ENCODE measurements around the gene GRK7. TPM values are rescaled to one million over a fixed set of nuclear protein-coding genes. Genes with fewer than 3 reads are reported as not detected.
"Not testable (repeated sequence)": the region's sequence is repeated elsewhere in the genome, so short reads cannot be mapped to it uniquely, and the experiment has no call there.

GRK7 gene
- total and polyA plus RNA-seq, 12 donors, result 0.03 to 0.07 TPM; not detected in 10

DNA sequence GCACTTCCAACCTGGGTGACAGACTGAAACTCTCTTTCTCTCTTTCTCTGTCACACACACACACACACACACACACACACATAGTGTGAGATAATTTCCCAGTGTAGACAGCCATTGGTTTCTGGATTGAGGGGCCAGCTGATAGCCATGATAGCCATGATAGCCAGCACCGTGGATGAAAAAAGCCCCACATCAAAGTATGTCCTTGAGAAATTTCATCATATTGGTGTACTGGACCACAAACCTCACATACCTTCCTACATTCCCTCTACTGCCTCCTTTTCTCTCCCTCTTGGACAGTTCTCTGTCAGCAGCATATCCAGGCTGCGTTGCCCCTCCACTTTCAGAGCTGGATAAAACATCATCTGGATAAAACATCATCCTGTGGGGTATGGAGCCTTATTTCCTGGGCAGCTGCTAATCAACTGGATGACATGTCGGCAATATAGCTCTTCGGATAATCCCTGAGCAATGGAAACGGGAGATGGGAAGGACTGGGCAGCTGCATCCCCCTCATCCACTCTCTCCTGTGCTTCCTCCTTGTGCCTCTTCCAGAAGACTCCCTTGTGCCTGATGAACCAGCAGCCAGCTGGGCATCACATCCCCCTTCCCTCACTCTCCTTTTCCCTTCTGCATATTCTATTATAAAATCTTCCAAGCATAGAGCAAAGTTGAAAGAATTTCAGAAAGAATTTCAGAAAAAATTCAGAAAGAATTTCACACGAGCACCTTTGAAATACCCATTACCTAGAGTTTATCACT is 39.3 kb downstream of the GRK7 start:
- no peaks in the 10 kb centered on the region for H3K27me3 ChIP-seq
- WGBS, 2 donors, result 52 to 56% methylated on average over 6 of the region's 6 CpGs
- no peak overlapping the region for H3K27ac ChIP-seq
- H3K9me3 ChIP-seq, result peaks cover 0 to 14% (median 0%) of the 10 kb centered on the region in 11 donors
- TF ChIP-seq, protein P1, sequence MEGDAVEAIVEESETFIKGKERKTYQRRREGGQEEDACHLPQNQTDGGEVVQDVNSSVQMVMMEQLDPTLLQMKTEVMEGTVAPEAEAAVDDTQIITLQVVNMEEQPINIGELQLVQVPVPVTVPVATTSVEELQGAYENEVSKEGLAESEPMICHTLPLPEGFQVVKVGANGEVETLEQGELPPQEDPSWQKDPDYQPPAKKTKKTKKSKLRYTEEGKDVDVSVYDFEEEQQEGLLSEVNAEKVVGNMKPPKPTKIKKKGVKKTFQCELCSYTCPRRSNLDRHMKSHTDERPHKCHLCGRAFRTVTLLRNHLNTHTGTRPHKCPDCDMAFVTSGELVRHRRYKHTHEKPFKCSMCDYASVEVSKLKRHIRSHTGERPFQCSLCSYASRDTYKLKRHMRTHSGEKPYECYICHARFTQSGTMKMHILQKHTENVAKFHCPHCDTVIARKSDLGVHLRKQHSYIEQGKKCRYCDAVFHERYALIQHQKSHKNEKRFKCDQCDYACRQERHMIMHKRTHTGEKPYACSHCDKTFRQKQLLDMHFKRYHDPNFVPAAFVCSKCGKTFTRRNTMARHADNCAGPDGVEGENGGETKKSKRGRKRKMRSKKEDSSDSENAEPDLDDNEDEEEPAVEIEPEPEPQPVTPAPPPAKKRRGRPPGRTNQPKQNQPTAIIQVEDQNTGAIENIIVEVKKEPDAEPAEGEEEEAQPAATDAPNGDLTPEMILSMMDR (IDR thresholded peaks at IDR 0.05), result no peak
- H3K4me3 ChIP-seq, result no peak overlapping the region
- peaks cover 5 to 14% (median 14%) of the 10 kb centered on the region in 9 donors for H3K4me1 ChIP-seq
- H3K36me3 ChIP-seq, result no peaks in the 10 kb centered on the region
- ATAC-seq (no peak), DNase-seq (no peak)
- intact Hi-C loops (cut with DNase I), result no loop called here

DNA sequence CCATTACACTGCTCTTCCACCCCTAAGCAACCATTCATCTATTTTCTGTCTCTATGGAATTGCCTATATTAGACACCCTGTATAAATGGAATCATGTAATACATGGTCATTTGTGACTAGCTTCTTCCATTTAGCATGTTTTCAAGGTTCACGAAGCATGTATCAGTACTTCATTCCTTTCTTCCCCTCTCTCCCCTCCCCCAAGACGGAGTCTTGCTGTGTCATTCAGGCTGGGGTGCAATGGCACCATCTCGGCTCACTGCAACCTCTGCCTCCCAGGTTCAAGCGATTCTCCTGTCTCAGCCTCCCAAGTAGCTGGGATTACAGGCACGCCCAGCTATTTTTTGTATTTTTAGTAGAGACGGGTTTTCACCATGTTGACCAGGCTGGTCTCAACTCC is 40.3 kb downstream of the GRK7 start:
- H3K9me3 ChIP-seq, result peaks cover 0 to 14% (median 0%) of the 10 kb centered on the region in 11 donors
- H3K27me3 ChIP-seq; H3K4me1 ChIP-seq; intact Hi-C loops (cut with DNase I); ATAC-seq; H3K4me3 ChIP-seq; H3K27ac ChIP-seq; DNase-seq; H3K36me3 ChIP-seq: not testable (repeated sequence)
- 92 to 94% methylated on average over 6 of the region's 6 CpGs for WGBS, 2 donors

- WGBS, 2 donors, result 97 to 99% methylated on average over 2 of the region's 2 CpGs
- no peak for ATAC-seq
These were observed 41.2 kb downstream of the GRK7 start for GRCh38 chr3:141804447-141804777.

GRCh38 chr3:141804778-141805639 is 41.8 kb downstream of the GRK7 start:
- no peak for ATAC-seq
- H3K27me3 ChIP-seq, result no peaks in the 10 kb centered on the region
- DNase-seq, result no peak
- no peaks in the 10 kb centered on the region for H3K4me1 ChIP-seq
- WGBS, 2 donors, result 93 to 94% methylated on average over 18 of the region's 18 CpGs
- intact Hi-C loops (cut with DNase I), result no loop called here
- H3K36me3 ChIP-seq, result no peaks in the 10 kb centered on the region
- no peak overlapping the region for H3K27ac ChIP-seq
- H3K4me3 ChIP-seq, result no peak overlapping the region
- TF ChIP-seq, protein P1 (IDR thresholded peaks at IDR 0.05), result no peak
- peaks cover 0 to 14% (median 0%) of the 10 kb centered on the region in 11 donors for H3K9me3 ChIP-seq

More at GRCh38 chr3:141804447-141804777, 41.2 kb downstream of the GRK7 start:
- no peak for DNase-seq
- TF ChIP-seq, protein P1 (IDR thresholded peaks at IDR 0.05), result no peak
- peaks cover 0 to 14% (median 0%) of the 10 kb centered on the region in 11 donors for H3K9me3 ChIP-seq
- H3K36me3 ChIP-seq, result no peaks in the 10 kb centered on the region
- no peaks in the 10 kb centered on the region for H3K27me3 ChIP-seq
- no peak overlapping the region for H3K4me3 ChIP-seq
- intact Hi-C loops (cut with DNase I), result no loop called here
- no peaks in the 10 kb centered on the region for H3K4me1 ChIP-seq
- no peak overlapping the region for H3K27ac ChIP-seq

All from heart right ventricle (tissue), 16 donors.